ENCODE results near the gene ITGB5. TPM values are rescaled to one million over a fixed set of nuclear protein-coding genes. Genes with fewer than 3 reads are reported as not detected.

Gene ITGB5
- total RNA-seq, 1 experiment from 2014 or later, result 77.8 TPM

DNA sequence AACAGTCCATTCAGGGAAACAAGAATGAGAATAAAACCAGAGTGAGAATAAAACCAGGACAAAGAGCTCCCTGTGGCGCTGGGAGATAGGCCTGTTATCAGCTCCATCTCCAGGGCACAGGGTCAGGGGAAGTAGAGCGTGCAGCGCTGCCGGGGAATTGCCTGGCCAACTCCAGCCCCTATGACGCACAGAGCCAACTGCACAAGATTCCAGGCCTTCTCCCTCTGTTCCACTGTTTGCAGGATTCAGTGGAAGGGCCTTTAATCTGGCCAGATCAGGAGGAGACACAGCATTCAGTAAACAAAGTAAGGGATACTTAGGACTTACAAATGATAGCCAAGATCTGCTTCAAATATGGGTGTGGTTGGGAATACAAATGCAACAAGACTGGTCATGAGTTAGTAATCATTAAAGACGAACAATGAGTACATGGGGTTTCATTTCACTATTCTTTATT is 49.4 kb downstream of the ITGB5 start:
- RAD21 ChIA-PET (ENCODE audit: low non-redundant PET in 1 of 2, low total read pairs in 2 of 2, uncharacterized antibody in 2 of 2, unreplicated experiment in 2 of 2), result interaction anchor here in 1 of 2 experiments (0.6 kb wide), 1 partner anchor 35 kb away, joined by 3 read pairs; no protein-coding TSS in a partner anchor
- Histone ChIP-seq H3K36me3 (ENCODE audit: control insufficient read depth in 1 of 2, insufficient read depth in 2 of 2, low read length in 2 of 2) (peaks cover 0 to 7% of the 10 kb centered on the region in 2 experiments; a peak in 1 of 4 replicates), H3K79me2 (ENCODE audit: insufficient read depth, low read length) (no peaks in the 10 kb centered on the region), H3K9me3 (ENCODE audit: control insufficient read depth in 1 of 2, insufficient read depth in 1 of 2, low read depth in 1 of 2, low read length in 2 of 2) (no peaks in the 10 kb centered on the region), H3K9me2 (ENCODE audit: insufficient read depth) (no peaks in the 10 kb centered on the region), H3K4me1 (ENCODE audit: control insufficient read depth in 1 of 2, insufficient read depth in 2 of 2, low read length in 2 of 2) (peaks cover 56 to 63% of the 10 kb centered on the region in 2 experiments), H3K4me2 (ENCODE audit: low read length) (peak overlapping the region; percentile 62), H3K27ac (ENCODE audit: low read depth, low read length) (peak overlapping the region; percentile 14; the same call in 1 of the 2 replicates), H4K20me1 (ENCODE audit: insufficient read depth) (no peaks in the 10 kb centered on the region), H3K9ac (ENCODE audit: low read length) (peak overlapping the region; percentile 18; the same call in 1 of the 2 replicates), H3K27me3 (ENCODE audit: insufficient read depth, low read length) (no peaks in the 10 kb centered on the region), H2AFZ (ENCODE audit: low read depth, low read length, poor library complexity, severe bottlenecking) (no peak overlapping the region), H3K4me3 (replicated peaks in 1 of 2; ENCODE audit: low read depth in 1 of 2, low read length in 2 of 2) (peak overlapping the region in 1 of 2 experiments; percentile 20; a peak in 1 of 4 replicates)
- TSS peak; percentile 12 for BruUV-seq (replicated peaks)
- POLR2A ChIA-PET, result no interaction called here
- intact Hi-C loops (cut with micrococcal nuclease), result no loop called here
- TF ChIP-seq EZH2 (IDR thresholded peaks at IDR 0.05) (no peak), TCF7L2 (IDR thresholded peaks at IDR 0.05; ENCODE audit: borderline replicate concordance, extremely low read depth, insufficient read depth, insufficient read length) (no peak), FOSL1 (IDR thresholded peaks at IDR 0.05; ENCODE audit: low read depth) (peak; percentile 22; the same call in 1 of the 2 replicates), CEBPB (IDR thresholded peaks at IDR 0.05; ENCODE audit: low read depth) (0 out of 2 replicates have a peak, but pooled peaks have one; percentile 13), CBX3 (IDR thresholded peaks at IDR 0.05; ENCODE audit: low read depth) (0 out of 2 replicates have a peak, but pooled peaks have one; percentile 19), SIN3A (IDR thresholded peaks at IDR 0.05; ENCODE audit: low read depth) (no peak)
- TF ChIP-seq, protein P1, sequence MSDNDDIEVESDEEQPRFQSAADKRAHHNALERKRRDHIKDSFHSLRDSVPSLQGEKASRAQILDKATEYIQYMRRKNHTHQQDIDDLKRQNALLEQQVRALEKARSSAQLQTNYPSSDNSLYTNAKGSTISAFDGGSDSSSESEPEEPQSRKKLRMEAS (IDR thresholded peaks at IDR 0.05), result 0 out of 2 replicates have a peak, but pooled peaks have one; percentile 16
- ATAC-seq (peak; percentile 59), DNase-seq (ENCODE audit: low read depth, low spot score) (peak; percentile 50)
- CTCF ChIA-PET, result no interaction called here

DNA sequence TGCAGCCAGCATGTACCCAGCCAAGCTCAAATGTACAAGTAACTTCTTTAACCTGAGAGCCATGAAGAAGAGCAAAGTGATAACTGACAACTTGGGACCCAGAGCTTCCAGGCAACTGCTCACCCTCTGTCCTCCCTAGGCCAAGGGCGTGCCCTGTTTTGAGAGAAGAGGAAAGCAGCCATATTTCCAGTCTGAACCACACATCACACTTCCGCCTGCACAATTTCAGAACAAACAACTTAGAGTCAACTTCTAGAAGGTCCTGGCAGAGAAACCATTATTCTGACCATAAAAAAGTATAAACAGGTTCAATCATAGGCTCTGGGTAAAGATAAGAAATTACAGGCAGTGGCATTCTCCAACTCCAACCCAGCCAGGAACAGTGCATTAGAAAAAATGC is 50.1 kb downstream of the ITGB5 start:
- H3K9ac ChIP-seq (ENCODE audit: low read length), result peak overlapping the region; percentile 18; the same call in 1 of the 2 replicates
- H3K36me3 ChIP-seq (ENCODE audit: control insufficient read depth in 1 of 2, insufficient read depth in 2 of 2, low read length in 2 of 2), result peaks cover 0 to 7% of the 10 kb centered on the region in 2 experiments; a peak in 1 of 4 replicates
- BruUV-seq (replicated peaks), result no TSS peak
- RAD21 ChIA-PET (ENCODE audit: low non-redundant PET in 1 of 2, low total read pairs in 2 of 2, uncharacterized antibody in 2 of 2, unreplicated experiment in 2 of 2), result no interaction called here
- H4K20me1 ChIP-seq (ENCODE audit: insufficient read depth), result no peaks in the 10 kb centered on the region
- H2AFZ ChIP-seq (ENCODE audit: low read depth, low read length, poor library complexity, severe bottlenecking), result no peak overlapping the region
- no peak overlapping the region for H3K4me3 ChIP-seq (replicated peaks in 1 of 2; ENCODE audit: low read depth in 1 of 2, low read length in 2 of 2)
- no peak overlapping the region for H3K27ac ChIP-seq (ENCODE audit: low read depth, low read length)
- H3K4me1 ChIP-seq (ENCODE audit: control insufficient read depth in 1 of 2, insufficient read depth in 2 of 2, low read length in 2 of 2), result peaks cover 56 to 68% of the 10 kb centered on the region in 2 experiments
- no peaks in the 10 kb centered on the region for H3K79me2 ChIP-seq (ENCODE audit: insufficient read depth, low read length)
- H3K9me2 ChIP-seq (ENCODE audit: insufficient read depth), result no peaks in the 10 kb centered on the region
- no peaks in the 10 kb centered on the region for H3K27me3 ChIP-seq (ENCODE audit: insufficient read depth, low read length)
- no peak for TF ChIP-seq RAD21 (IDR thresholded peaks at IDR 0.05; ENCODE audit: low read depth)
- no peak for TF ChIP-seq ELF1 (IDR thresholded peaks at IDR 0.05; ENCODE audit: borderline replicate concordance, low read depth)
- TF ChIP-seq FOSL1 (IDR thresholded peaks at IDR 0.05; ENCODE audit: low read depth), result no peak
- no peak for TF ChIP-seq ZFX (IDR thresholded peaks at IDR 0.05)
- TF ChIP-seq POLR2AphosphoS5 (IDR thresholded peaks at IDR 0.05; ENCODE audit: low read depth, low read length), result no peak
- no peak for TF ChIP-seq YY1 (IDR thresholded peaks at IDR 0.05; ENCODE audit: extremely low read depth, insufficient replicate concordance, low read depth, low read length)
- TF ChIP-seq EGR1 (IDR thresholded peaks at IDR 0.05; ENCODE audit: low read depth), result no peak
- no peak for TF ChIP-seq EZH2 (IDR thresholded peaks at IDR 0.05)
- TF ChIP-seq SRF (IDR thresholded peaks at IDR 0.05; ENCODE audit: low read depth), result no peak
- TF ChIP-seq SIN3A (IDR thresholded peaks at IDR 0.05; ENCODE audit: low read depth), result no peak
- TF ChIP-seq JUND (IDR thresholded peaks at IDR 0.05), result no peak
- TF ChIP-seq TCF7L2 (IDR thresholded peaks at IDR 0.05; ENCODE audit: borderline replicate concordance, extremely low read depth, insufficient read depth, insufficient read length), result no peak
- CTCF ChIA-PET, result no interaction called here
- ATAC-seq, result no peak
- peak overlapping the region; percentile 62 for H3K4me2 ChIP-seq (ENCODE audit: low read length)
- no peaks in the 10 kb centered on the region for H3K9me3 ChIP-seq (ENCODE audit: control insufficient read depth in 1 of 2, insufficient read depth in 1 of 2, low read depth in 1 of 2, low read length in 2 of 2)
- DNase-seq (ENCODE audit: low read depth, low spot score), result no peak
- POLR2A ChIA-PET, result no interaction called here
- intact Hi-C loops (cut with micrococcal nuclease), result no loop called here
